A549 (cell line): ENCODE measurements around the gene MEF2D. TPM values are rescaled to one million over a fixed set of nuclear protein-coding genes. Genes with fewer than 3 reads are reported as not detected.

Source experiments
- ATAC-seq, 2 experiments: fragments of 200-7000 bp in 1 of 2; fragments of >200 bp in 1 of 2; cut with Nextera tagmentation in 1 of 2; cut with Tn5 transposase in 1 of 2; 3 replicates each; pipeline versions ENCODE4 v1.8.0 to v1.9.1; 2018 to 2020; ENCODE audit warnings: mild to moderate bottlenecking in 1 of 2, moderate library complexity in 1 of 2
- CTCF ChIA-PET: fragments of 300-600 bp; sonication (Branson Sonifier 250); formaldehyde crosslinking; extraction: SDS; loops from one replicate; lab custom pipeline; 2021; ENCODE audit warnings: antibody characterized with exemption, inconsistent platforms; lab: Yijun Ruan, JAX
- POLR2A ChIA-PET: fragments of 350-600 bp; formaldehyde crosslinking; extraction: SDS; loops from one replicate; lab custom pipeline; 2021; ENCODE audit warnings: antibody characterized with exemption, inconsistent platforms; lab: Yijun Ruan, JAX
- DNase-seq, 2 experiments: peaks; one replicate each; pipeline versions ENCODE4 v3.0.0 to v3.0.0-alpha.2; 2011 to 2016; ENCODE audit warnings: low read depth in 1 of 2, low spot score in 1 of 2
- FAIRE-seq: peaks from 2 replicates; lab custom pipeline; 2011; peaks lifted over from hg19 to GRCh38; lab: Jason Lieb, UNC
- H3K27ac ChIP-seq, 2 experiments: fragments of >200 bp; sonication (Bioruptor Twin); formaldehyde crosslinking; 3 replicates each; pipeline ENCODE4 v1.5.1; 2016 to 2017
- H3K4me1 ChIP-seq: fragments of >200 bp; sonication (Bioruptor Twin); formaldehyde crosslinking; 3 replicates; pipeline ENCODE4 v1.6.1; 2016
- H3K4me2 ChIP-seq: fragments of >200 bp; sonication (Bioruptor Twin); formaldehyde crosslinking; 3 replicates; pipeline ENCODE4 v1.6.1; 2016
- H3K4me3 ChIP-seq: fragments of >200 bp; sonication (Bioruptor Twin); formaldehyde crosslinking; 3 replicates; pipeline ENCODE4 v1.5.1; 2016
- H3K9me3 ChIP-seq: fragments of >200 bp; sonication (Bioruptor Twin); formaldehyde crosslinking; 3 replicates; pipeline ENCODE4 v1.6.1; 2016
- BHLHE40 ChIP-seq: IDR thresholded peaks from 2 replicates; pipeline ENCODE4 v1.6.1; 2012; ENCODE audit warnings: low read depth, low read length, inconsistent platforms
- EP300 ChIP-seq, 2 experiments: fragments of >200 bp; sonication (Bioruptor Twin); formaldehyde crosslinking; IDR thresholded peaks; 2 replicates in 1 of 2; 3 replicates in 1 of 2; pipeline ENCODE4 v1.6.1; 2016 to 2017
- GATA3 ChIP-seq: IDR thresholded peaks from 2 replicates; pipeline ENCODE4 v1.6.1; 2012; ENCODE audit warnings: borderline replicate concordance
- HEYL ChIP-seq: fragments of 250-450 bp; sonication (Bioruptor Pico); IDR thresholded peaks from 2 replicates; pipeline ENCODE4 v1.8.0; 2021; ENCODE audit warnings: mild to moderate bottlenecking, moderate library complexity
- JUNB ChIP-seq: fragments of >200 bp; sonication (Bioruptor Twin); formaldehyde crosslinking; IDR thresholded peaks from 2 replicates; pipeline ENCODE4 v1.6.1; 2016
- MAFK ChIP-seq: fragments of 450-650 bp; IDR thresholded peaks from 2 replicates; pipeline ENCODE4 v1.6.1; 2014; ENCODE audit not compliant: partially characterized antibody
- MAZ ChIP-seq: fragments of 150-350 bp; IDR thresholded peaks from 2 replicates; pipeline ENCODE4 v1.6.1; 2014; ENCODE audit warnings: antibody characterized with exemption, low read depth, low read length, borderline replicate concordance
- MYC ChIP-seq: IDR thresholded peaks from 2 replicates; pipeline ENCODE4 v1.6.1; 2012; ENCODE audit warnings: mild to moderate bottlenecking, inconsistent platforms, low read length, improper control_type of control experiment, borderline replicate concordance
- NFE2L2 ChIP-seq: fragments of 150-350 bp; conservative IDR thresholded peaks from 2 replicates; pipeline ENCODE4 v1.6.1; 2014; ENCODE audit warnings: low read length
- NPAS2 ChIP-seq: fragments of 250-450 bp; sonication (Bioruptor Pico); IDR thresholded peaks from 2 replicates; pipeline ENCODE4 v1.8.0; 2022; ENCODE audit warnings: mild to moderate bottlenecking, moderate library complexity, borderline replicate concordance
- TFCP2L1 ChIP-seq: fragments of 250-450 bp; sonication (Bioruptor Pico); IDR thresholded peaks from 2 replicates; pipeline ENCODE4 v1.5.0; 2021; ENCODE audit warnings: mild to moderate bottlenecking
- TP53 ChIP-seq: fragments of 250-450 bp; sonication (Bioruptor Pico); IDR thresholded peaks from 2 replicates; pipeline ENCODE4 v1.5.0; 2021; ENCODE audit warnings: mild to moderate bottlenecking, moderate library complexity
- ZC3H11A ChIP-seq: fragments of 450-650 bp; IDR thresholded peaks from 2 replicates; pipeline ENCODE4 v1.6.1; 2014; ENCODE audit warnings: antibody characterized with exemption, mild to moderate bottlenecking
- ZNF302 ChIP-seq: fragments of 250-450 bp; sonication (Bioruptor Pico); IDR thresholded peaks from 2 replicates; pipeline ENCODE4 v1.9.0; 2021; ENCODE audit warnings: inconsistent platforms, mild to moderate bottlenecking, moderate library complexity
- WGBS: methylation state at CpG from one replicate; pipeline ENCODE4 v1.1.6; 2017; ENCODE audit errors: missing lambda C conversion rate; 5-methylcytosine and 5-hydroxymethylcytosine counted together
- polyA plus RNA-seq, 4 experiments: library from polyadenylated mRNA; depleted of rRNA in 3 of 4; stranded (reverse); fragments of >200 nt; fragmentation: RNase III in 1 of 4; extraction: RNeasy Plus Mini Kit Qiagen cat#74134 plus additional on column Dnase treatment in 1 of 4; gene quantifications; 2 replicates in 3 of 4; 3 replicates in 1 of 4; pipeline ENCODE4 v1.2.3, GENCODE V29; 2011 to 2017
- TF ChIP-seq, protein P1 (sequence below): IDR thresholded peaks from 2 replicates; pipeline ENCODE4 v1.6.1; 2012
- TF ChIP-seq, protein P2 (sequence below): fragments of 150-350 bp; IDR thresholded peaks from 2 replicates; pipeline ENCODE4 v1.6.1; 2014; ENCODE audit warnings: low read depth, mild to moderate bottlenecking, low read length
- TF ChIP-seq, protein P3 (sequence below): IDR thresholded peaks from 2 replicates; pipeline ENCODE4 v1.6.1; 2012; ENCODE audit warnings: low read depth, borderline replicate concordance
- TF ChIP-seq, protein P4 (sequence below): IDR thresholded peaks from 2 replicates; pipeline ENCODE4 v1.6.1; 2012

MEF2D gene
- polyA plus RNA-seq, 2 of the 4 experiments (the other 2 are of a cell fraction) = 16.8 to 23.4 TPM

DNA sequence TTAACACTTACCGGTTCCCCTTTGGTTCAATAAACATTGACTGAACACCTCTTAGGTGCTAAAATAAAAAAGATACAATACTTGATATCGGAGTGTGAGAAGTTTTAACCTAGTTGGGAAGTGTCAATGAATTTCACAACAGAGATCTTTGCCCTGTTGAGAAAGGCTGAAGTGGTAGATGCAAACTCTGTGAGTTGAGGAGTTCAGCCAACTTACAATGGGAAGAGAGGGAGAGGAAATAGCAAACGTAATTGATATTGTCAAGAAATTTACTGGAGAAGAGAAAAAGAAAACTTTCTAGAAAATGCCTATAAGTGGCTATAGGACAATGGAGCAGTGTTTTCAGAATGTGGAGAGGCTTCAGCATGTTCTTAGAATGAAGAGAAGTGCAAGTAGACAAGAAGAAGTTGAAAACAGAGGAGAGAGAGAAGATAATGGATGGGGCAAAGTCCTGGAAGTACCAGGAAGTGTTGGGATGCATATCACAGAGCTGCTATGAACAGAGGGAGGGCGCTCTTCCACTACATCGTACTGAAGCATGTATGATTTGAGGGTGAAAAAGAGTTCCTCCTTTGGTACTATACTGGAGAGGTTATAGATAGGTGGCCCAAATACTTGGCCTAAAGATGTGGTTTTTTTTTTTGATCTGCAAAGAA, 48.9 kb downstream of the MEF2D start:
- Histone ChIP-seq H3K27ac (no peak overlapping the region), H3K4me1 (peaks cover 4% of the 10 kb centered on the region; the same call in 1 of the 3 replicates), H3K4me2 (no peak overlapping the region)
- DNase-seq = peak in 1 of 2 experiments; percentile 33
- CTCF ChIA-PET = interaction anchor here (1.0 to 7.0 kb wide), 8 partner anchors 9 to 206 kb away, joined by 3 to 543 read pairs (median 6); partner anchors contain the start of genes MEF2D and RHBG
- 64% methylated on average over 5 of the region's 5 CpGs for WGBS
- no peak for TF ChIP-seq BHLHE40
- TF ChIP-seq, all 56 proteins: peak for 0
- ATAC-seq (no peak), FAIRE-seq (no peak)
- H3K9me3 ChIP-seq = no peaks in the 10 kb centered on the region
- POLR2A ChIA-PET = no interaction called here
- no peak overlapping the region for H3K4me3 ChIP-seq

DNA sequence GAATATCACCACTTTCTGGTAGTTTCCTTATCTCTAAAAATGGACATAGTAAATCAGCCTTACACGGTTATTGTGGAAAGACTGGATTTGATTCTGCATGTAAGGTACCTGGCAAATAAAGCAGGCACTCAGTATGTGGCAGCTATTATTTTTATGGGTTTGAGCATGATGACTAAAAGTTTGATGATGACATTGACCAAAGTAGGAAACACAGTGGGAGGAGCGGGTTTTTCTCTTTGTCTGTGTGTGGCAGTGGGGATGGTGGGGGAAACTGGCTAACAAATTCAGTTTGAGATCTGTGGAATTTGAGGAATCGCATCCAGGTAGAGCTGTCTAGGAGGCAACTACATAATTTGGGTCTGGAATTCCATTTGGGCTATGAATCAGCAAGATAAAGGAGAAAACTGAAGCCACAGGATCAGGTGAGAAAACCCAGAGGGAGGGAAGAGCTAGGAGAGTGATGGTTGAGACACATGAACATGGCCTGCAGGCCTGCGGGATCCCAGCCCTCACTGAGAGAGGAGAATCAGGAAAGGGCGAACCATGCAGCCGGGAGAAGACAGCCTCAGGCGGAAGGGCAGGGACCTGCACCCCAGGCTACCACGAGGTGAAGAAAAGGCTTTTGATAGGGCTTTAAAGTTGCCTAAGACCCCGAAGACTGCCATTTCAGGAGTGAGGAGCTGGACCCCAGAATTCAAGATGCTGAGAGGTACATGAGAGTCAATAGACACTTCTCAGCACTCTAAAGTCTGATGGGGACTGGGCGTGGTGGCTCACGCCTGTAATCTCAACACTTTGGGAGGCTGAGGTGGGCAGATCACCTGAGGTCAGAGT, 52.2 kb downstream of the MEF2D start:
- ATAC-seq (no peak), DNase-seq (no peak)
- Histone ChIP-seq H3K9me3 (no peaks in the 10 kb centered on the region), H3K4me1 (0 out of 3 replicates have a peak, but pooled peaks cover 3% of the 10 kb centered on the region), H3K4me2 (no peak overlapping the region), H3K27ac (no peak overlapping the region)
- 80% methylated on average over 11 of the region's 11 CpGs for WGBS
- POLR2A ChIA-PET = interaction anchor here (0.6 kb wide), 1 partner anchor 9 kb away, joined by 5 read pairs; no protein-coding TSS in a partner anchor
- TF ChIP-seq NFE2L2 (no peak), MYC (no peak), MAFK (no peak), TP53 (CRISPR knock-in tag) (no peak), JUNB (no peak), NPAS2 (no peak), ZC3H11A (no peak), GATA3 (no peak), TFCP2L1 (CRISPR knock-in tag) (no peak), HEYL (CRISPR knock-in tag) (no peak), EP300 (IDR thresholded peaks at IDR 0.05) (no peak), MAZ (no peak), ZNF302 (CRISPR knock-in tag) (no peak)
- TF ChIP-seq, protein P1, sequence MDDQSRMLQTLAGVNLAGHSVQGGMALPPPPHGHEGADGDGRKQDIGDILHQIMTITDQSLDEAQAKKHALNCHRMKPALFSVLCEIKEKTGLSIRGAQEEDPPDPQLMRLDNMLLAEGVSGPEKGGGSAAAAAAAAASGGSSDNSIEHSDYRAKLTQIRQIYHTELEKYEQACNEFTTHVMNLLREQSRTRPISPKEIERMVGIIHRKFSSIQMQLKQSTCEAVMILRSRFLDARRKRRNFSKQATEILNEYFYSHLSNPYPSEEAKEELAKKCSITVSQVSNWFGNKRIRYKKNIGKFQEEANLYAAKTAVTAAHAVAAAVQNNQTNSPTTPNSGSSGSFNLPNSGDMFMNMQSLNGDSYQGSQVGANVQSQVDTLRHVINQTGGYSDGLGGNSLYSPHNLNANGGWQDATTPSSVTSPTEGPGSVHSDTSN = no peak
- TF ChIP-seq, protein P2, sequence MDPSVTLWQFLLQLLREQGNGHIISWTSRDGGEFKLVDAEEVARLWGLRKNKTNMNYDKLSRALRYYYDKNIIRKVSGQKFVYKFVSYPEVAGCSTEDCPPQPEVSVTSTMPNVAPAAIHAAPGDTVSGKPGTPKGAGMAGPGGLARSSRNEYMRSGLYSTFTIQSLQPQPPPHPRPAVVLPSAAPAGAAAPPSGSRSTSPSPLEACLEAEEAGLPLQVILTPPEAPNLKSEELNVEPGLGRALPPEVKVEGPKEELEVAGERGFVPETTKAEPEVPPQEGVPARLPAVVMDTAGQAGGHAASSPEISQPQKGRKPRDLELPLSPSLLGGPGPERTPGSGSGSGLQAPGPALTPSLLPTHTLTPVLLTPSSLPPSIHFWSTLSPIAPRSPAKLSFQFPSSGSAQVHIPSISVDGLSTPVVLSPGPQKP = no peak
- TF ChIP-seq, protein P3, sequence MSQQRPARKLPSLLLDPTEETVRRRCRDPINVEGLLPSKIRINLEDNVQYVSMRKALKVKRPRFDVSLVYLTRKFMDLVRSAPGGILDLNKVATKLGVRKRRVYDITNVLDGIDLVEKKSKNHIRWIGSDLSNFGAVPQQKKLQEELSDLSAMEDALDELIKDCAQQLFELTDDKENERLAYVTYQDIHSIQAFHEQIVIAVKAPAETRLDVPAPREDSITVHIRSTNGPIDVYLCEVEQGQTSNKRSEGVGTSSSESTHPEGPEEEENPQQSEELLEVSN = no peak
- TF ChIP-seq, protein P4, sequence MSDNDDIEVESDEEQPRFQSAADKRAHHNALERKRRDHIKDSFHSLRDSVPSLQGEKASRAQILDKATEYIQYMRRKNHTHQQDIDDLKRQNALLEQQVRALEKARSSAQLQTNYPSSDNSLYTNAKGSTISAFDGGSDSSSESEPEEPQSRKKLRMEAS = no peak
- TF ChIP-seq, all 56 proteins: peak for 0
- no peak overlapping the region for H3K4me3 ChIP-seq
- CTCF ChIA-PET = interaction anchor here (1.1 to 7.0 kb wide), 3 partner anchors 6 to 93 kb away, joined by 3 to 543 read pairs (median 48); partner anchors contain the start of gene RHBG
- no peak for FAIRE-seq
